HG03045 (cell line): ENCODE data around the gene GORAB.

Source experiments
- ATAC-seq: cut with Tn5 transposase; IDR thresholded peaks from one replicate; pipeline ENCODE4 v1.9.1; 2021; ENCODE audit warnings: mild to moderate bottlenecking, moderate library complexity; ENCODE audit not compliant: unreplicated experiment

Gene GORAB

DNA sequence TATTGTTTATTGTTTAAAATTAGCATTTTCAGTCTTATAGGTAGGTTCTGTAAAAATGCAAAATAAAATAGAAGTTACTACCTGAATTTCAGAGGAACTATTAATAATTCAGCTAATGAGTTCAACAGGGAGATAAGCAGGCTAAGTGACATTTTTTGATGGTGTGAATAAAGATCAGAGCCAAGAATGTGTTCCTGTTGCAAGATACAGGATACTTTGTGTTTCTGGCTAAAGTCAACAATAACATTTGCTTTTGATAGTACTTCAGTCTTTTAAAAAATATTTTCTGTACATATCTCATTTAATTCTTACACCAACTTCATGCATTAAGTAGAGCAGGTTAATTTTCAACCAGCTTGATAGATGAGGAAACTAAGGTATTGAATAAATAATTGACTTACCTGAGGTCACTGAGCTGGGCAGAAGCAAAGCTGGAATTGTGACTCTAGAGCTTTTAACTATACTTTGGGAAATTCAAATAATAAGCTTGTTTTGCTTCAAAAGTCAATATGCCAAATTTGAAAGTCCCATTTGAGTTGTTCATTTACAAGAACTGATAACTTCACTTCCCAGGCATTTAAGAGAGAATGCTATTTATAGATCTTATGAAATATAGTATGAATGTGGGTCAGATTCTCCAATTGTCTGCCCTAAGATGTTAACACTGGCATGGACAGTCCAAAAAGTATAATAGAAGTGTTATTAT, 6.0 kb downstream of the GORAB start:
- ATAC-seq = no peak

DNA sequence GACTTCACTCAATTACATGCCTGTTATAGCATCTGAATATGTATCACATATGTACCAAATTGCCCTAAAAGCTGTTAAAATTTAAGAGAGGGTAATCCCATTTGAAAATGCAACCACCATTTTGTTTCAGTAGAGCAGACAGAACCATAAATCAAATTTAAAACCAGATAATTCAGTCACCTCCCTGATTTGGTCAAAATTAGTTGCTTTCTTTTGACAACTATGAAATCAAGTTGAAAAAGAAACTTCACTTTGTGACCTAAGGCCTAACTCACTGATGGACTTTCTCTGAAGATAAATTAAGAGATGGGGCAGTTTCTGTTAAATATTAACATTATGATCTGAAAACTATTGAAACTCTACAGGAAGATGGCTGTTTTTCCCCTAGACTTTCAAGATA, 6.7 kb downstream of the GORAB start:
- no peak for ATAC-seq

DNA sequence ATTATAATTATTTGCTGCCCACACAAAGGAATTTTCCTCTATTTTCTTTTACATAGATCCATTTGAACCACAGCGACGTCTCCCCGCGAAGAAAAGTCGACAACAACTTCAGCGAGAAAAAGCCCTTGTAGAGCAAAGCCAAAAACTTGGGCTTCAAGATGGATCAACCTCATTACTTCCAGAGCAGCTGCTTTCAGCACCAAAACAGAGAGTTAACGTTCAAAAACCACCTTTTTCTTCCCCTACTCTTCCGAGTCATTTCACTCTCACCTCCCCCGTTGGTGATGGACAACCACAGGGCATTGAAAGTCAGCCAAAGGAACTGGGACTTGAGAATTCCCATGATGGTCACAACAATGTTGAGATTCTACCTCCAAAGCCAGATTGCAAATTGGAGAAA, 7.2 kb downstream of the GORAB start:
- ATAC-seq = no peak

DNA sequence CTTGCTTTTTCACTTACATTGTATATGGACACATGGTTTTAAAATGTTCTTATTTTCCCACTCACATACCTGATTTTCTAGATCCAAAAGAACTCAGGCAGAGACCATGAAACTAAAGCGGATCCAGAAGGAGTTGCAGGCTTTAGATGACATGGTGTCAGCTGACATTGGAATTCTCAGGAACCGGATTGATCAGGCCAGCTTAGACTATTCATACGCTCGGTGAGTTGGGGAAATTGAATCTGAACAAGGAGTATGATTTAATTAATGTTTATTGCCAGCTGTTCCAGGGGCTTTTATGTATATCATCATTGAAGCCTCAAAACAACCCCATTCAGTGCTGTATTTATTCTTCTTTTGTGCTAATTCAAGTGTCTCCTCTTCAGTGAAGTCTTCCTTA, 12.7 kb downstream of the GORAB start:
- ATAC-seq = no peak

DNA sequence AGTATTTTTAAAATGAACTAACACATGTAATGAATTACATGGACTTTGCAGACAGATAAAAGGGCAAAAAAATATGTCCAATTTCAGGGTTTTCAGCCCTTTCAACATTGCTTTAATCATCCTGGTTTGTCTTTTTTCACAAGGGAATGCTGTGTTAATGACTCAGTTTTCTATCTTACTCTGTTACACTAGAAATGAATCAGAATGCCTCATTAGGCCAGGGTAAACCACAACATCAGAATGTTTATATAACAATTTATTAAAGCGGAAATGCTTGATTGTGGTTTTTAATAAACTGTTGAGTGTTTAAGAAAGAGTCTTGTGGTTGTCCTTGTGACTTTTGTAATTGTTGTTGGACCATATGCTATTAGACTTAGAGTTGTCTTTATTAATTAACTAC, 13.5 kb downstream of the GORAB start:
- ATAC-seq = no peak

DNA sequence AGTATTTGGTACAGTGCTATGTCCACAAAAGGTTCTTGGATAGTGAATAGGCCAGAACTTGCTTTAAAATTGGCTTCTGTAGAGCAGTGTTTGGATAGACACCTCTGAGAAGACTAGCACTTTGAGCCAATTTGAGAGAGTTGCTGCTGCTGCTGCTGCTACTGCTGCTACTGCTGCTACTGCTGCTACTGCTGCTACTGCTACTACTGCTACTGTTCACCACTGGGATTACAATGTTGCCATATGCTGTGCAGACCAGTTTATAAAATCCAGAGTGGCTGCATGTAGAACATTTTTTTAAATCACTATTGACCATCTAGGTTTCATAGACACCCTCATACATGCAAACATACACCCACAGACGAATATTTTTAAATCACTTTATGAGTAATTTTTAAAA, 15.3 kb downstream of the GORAB start:
- no peak for ATAC-seq

DNA sequence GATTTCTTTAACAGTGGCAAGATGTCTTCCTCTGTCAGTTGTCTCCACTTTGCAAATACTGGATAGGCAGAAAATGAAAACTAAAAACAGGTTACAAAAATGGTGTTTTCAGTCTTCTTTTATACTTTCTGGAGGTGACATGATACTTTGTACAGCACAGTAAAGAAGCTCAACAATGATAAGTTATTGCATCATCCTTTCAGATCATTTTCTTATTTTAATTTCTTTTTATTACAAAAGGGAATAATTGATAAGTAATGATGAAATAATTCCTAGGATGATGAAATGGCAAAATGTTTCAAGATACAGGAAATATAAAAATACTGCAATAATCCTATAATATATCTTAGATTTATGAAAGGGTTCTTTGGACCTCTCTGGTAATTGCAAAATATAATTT, 16.5 kb downstream of the GORAB start:
- no peak for ATAC-seq

DNA sequence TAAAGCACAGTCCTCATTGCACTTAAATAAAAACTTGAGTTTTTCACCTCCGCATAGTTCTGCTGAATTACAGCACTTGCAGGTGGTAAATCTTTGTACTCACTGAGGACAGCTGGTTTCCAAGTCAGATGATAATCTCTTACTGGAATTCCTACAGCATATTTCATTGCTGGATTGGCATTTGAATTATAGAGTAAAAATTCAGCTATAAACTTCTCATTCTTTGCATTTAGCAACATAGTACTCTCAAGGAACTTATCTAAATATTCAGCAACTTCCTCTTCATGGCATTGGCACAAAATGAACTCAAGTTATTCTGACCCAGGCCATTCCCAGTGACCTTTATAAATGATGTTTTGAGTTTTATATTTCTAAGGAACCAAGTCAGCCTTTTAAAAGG, 23.4 kb downstream of the GORAB start:
- no peak for ATAC-seq

DNA sequence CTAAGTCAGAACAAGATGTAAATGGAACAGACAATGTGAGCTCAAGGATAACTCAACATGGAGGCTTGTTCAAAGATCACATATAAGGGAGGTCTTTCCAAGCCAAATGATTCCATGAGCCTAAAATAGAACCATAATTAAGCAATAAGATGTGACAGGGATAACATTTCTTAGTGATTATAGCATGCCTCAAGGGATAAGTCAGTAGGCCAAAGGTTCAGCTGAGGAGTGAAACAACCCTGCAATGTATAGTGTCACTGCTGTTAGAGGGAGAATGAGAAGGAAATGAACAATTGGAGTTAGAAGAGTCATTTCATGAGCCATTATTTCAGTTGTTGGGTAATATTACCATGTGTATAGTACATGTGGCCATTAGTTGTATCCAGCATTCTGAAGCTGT, 25.0 kb downstream of the GORAB start:
- no peak for ATAC-seq

DNA sequence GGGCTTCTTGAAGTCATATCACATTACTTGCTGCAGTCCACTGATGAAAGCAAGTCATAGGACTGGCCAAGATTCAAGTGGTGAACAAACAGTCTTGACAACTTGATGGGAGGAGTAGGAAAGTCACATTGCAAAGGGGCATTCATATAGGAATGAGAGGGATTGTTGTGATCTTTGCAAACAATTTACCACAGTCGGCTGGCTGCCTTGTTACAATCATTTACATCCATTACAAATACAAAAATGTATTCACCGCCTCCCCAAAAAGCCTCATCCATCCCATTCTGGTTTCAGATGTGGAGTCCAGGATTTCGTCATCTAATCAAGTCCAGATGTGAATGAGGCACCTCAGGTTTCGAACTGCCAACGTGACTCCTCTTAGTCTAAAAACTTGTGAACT, 26.8 kb downstream of the GORAB start:
- no peak for ATAC-seq

DNA sequence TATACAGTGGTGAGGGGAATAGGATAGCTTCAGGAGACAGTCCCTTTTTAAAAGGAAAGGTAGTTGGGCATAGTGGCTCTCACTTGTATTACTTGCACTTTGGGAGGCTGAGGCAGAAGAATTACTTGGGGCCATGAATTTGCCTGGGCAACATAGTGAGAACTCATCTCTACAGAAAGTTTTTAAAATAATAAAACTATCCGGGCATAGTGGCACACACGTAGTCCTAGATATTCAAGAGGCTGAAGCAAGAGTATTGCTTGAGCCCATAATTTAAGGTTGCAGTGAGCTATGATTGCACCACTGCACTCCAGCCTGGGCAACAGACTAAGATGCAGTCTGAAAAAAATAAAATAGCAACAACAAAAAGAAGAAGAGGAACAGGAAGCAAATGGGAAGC, 27.2 kb downstream of the GORAB start:
- no peak for ATAC-seq

DNA sequence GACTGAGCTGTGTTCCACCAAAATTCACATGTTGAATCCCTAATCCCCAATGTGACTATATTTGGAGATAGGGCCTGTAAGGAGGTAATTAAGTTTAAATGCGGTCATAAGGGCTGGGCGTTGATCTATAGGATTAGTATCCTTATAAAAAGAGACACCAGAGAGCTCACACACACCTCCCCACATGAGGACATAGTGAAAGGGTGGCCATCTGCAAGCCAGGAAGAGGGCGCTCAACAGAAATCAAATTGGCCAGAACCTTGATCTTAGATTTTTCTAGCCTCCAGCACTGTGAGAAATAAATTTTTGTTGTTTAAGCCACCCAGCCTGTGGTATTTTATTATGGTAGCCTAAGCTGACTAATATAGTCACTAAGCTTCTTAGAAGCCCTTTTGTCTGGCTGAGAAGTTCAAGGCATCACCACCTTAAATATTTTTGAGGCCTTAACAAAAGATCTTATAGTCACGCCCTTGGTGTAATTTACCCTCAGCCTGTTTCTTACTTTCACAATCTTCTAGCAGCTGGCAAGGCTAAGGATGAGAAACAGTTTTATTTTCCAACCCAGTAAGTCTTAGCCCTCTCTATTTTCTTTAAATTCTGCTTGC, 28.8 kb downstream of the GORAB start:
- no peak for ATAC-seq

DNA sequence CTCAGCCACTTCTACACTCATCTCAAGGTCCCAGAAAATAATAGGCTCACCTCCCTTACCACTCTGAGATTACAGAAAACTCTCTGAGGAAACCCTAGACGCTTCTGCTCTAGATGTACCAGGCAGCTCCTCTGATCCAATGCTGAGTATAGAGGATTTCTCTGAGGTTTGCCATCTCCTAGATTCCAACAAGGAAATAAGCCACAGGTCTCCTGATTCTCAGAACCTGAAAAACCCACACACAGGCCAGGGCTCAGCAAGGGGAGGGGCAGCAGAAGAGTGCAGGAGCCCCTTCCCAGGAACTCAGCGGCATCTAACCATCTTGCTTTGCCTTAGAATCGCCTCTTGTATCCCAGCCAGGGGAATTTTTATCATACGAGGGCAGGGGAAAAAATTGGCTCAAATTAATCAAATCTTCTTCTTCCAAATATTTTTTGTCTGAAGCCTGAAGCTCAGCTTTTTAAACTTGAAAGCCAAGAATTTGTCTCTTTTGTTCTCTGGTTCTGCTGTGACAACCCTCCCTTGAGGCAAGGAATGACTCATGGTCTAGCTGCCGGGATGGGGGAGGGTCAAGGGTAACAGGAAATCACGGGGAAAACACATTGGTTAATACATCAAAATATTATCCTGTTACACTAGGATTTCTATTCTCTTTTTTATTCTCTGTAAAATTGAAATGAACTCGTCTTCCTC, 30.8 kb downstream of the GORAB start:
- no peak for ATAC-seq

DNA sequence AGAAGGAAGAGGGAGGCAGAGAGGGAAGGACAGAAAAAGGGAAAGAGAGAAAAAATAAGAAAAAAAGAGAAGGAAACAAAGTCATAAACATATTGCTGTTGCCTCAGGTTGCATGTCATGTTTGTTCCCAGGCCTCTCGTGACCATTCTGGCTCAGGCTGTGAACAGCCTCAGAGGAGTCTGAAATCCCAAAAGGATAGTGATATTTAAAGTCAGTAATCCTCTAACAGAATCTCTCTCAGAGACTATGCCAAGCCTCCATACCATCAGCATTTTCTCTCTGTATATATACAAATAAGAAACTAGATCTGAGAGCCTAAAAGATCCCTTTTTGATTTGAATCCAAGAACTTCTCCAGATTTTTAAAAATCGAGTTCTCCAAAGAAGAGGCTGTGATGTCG, 35.2 kb downstream of the GORAB start:
- no peak for ATAC-seq

DNA sequence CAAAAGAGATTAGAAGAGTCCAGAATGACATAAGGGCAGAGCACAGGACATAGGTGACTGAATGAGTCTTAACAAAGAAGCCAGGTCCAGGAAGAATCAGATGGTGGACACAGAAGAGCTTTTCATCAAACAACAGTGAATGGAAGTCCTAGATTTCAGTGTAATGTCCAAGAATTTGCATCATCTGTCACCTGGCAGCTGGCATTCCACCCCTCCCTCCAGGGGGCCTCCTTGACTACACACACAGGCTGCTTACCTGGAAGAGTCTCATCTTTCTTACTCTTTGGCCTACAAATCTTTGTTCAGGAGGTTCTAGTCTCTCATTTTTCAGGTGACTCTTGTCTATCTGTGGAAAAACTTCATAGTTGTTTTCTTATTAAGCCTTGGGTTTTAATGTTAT, 36.2 kb downstream of the GORAB start:
- ATAC-seq = no peak

DNA sequence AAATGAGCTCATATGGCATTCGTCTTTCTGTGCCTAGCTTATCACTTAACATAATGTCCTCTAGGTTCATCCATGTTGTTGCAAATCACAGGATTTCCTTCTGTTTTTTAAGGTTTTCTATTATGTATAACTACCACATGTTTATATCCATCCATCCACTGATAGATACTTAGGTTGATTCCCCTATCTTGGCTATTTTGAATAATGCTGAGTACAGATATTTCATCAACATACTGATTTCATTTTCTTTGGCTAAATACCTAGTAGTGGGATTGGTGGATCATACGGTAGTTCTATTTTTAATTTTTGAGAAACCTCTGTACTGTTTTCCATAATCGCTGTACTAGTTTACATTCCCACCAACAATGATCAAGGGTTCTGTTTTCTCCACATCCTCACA, 45.0 kb downstream of the GORAB start:
- ATAC-seq = no peak

DNA sequence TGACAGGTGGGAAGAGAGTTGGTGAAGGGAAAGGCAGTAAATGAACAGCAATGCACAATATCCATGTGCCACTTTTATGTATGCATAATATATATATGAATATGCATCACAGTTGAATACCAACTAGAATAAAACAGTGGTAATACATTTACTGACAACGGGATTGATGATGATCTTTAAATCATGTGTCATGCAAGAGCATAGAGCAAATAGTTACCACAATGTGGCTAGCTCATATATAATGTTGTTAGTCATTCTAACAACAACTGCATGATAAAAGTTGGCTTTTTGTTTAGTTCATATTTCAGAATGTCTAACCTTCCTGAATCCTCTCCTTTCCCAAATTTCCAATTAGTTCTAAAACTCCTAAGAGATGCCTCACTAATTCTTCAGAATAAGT, 46.4 kb downstream of the GORAB start:
- ATAC-seq = no peak

DNA sequence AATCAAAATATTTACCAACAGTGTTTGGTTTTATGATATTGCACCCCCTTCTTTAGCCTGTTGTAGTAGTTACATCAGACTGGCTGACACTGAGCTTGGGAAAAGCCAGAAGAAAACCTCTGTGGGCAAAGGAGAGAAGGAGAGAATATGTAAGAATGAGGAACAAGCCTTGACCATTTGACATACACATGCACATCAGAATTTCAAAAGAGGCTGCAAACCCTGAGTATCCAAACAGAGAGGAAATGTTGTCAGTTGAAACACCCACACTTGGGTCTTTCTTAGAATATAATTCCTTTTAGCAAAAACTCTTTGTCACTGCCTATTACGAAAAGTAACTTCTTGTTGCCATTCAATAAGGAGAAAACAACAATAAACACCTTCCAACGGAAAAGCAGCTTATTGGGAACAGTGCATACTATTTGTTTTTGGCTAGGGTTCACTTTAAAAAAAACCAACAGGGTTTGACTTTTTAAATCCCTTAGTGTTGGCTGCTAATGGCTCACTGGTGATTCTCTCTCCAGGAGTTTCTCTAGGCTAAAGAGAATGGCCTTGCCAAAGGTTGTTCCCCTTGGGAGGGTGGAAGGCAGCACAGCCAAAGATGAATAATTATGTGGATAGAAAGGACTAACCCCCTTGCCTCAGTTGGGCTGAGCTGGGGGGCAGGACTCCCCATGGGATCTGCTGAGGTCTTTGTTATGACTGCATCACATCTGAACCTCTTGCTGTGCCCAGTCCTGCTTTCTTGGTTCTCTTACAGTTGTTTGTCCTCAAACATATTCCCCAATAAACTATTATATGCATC, 48.9 kb downstream of the GORAB start:
- ATAC-seq = no peak

DNA sequence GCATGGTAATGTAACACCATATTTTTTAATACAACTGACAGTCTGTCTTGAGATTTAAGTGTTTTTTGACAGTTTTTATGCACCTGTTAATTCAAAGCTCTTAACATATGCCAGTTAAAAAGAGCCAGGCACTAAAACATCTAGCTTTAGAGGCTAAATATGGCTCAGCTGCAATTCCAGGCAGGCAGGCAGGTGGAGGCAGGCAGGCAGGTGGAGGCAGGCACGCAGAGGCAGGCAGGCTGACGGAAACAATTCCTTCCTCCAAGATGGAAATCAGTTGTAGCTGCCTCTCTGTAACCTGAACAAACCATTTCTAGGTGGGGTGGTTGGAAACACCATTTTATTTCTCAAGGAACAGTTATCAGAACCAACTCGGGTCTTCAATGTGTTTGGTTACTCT, 51.2 kb downstream of the GORAB start:
- ATAC-seq = no peak

DNA sequence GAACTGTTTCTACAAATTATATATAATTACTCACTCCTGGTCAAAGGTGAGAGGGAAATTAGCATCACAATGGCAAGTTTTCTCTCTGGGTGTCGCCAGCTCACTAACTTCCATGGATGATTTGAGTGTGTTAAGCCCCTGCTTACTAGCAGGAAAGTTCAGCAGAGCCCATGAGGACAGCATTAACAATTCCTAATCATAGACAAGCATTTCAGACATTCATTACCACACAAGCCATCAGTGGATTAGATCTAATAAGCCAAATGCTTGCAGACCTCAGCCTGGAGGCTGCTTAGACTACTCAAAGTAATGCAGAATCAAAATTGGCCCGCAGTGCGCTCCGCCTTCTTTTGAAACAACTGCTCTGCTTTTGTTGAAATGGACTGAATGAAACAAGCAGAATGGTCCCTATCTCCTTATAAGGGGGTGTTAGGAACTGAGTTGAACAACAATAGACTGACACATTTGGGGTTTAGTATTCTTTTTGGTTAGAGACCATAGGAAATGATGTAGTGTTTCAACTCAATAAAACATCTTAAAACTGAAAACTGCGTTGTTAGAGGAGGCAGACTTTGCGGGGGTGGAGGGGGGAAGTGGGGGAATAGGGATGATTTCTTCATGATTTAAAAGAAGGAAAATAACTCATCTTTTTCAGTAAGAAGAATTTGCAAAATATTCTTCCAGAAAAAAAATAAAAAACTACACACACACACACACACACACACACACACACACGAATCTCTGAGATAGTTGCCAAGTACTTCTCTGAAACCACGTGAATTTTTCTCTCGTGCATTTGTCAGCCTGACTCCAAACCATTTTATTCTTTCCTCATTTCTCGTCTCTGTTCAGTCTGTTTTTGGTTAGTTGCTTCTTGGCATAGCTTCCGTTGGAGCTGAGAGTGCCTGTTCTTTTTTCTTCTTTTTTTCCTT, 54.6 kb downstream of the GORAB start:
- no peak for ATAC-seq

DNA sequence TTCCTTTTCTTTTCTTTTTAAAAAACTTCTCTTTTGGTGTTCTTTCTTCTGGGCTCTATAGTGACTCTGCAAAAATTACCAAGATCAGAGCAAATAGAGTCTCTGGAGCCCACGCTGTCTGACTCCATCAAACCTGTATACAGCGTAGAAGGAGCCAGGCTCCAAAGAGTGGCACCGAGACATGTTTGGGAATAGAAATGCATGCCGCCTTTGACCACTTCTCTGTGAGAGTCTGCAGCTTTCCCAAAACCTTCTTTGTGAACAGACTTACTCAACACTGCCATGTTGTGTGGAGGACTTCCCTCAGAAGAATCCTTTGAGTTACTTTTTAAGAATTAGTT, 55.3 kb downstream of the GORAB start:
- no peak for ATAC-seq
